ENCODE data around the gene SPRED1. TPM values are rescaled to one million over a fixed set of nuclear protein-coding genes. Genes with fewer than 3 reads are reported as not detected.

SPRED1 gene
- under 1 TPM; 0.29 to 0.45 TPM for total RNA-seq

GRCh38 chr15:38252481-38253350 is at the start of gene SPRED1:
TSS of gene SPRED1 (plus strand) at chr15:38252836. CDS start at chr15:38253186, 350 bp downstream.

Other genes with a start within 250 kb of the SPRED1 start
- gene FAM98B, start 201.3 kb downstream of the SPRED1 start, total RNA-seq: 10 to 100 TPM; 20.2 to 27.7 TPM

All from activated naive CD4-positive, alpha-beta T cell treated with anti-CD3 and anti-CD28 coated beads, Interleukin-2, amount 10 ng/mL, durations not matched to agents 5 hours and 36 hours (primary cell).